Esophagus muscularis mucosa (tissue), 4 donors: ENCODE results near the gene TPM3. TPM values are rescaled to one million over a fixed set of nuclear protein-coding genes. Genes with fewer than 3 reads are reported as not detected.

Experiments
- DNase-seq: peaks from one replicate; pipeline ENCODE4 v3.0.0-alpha.2; 2017; ENCODE audit errors: extremely low spot score
- H3K27ac ChIP-seq, 4 donors: fragments of 200-600 bp; sonication (generic); replicated peaks in 1 of 4; 1 replicate in 3 of 4; 2 replicates in 1 of 4; pipeline ENCODE4 v1.5.1; 2016 to 2019; ENCODE audit warnings: mild to moderate bottlenecking in 1 of 4
- H3K27me3 ChIP-seq, 4 donors: fragments of 200-600 bp; sonication (generic); one replicate each; pipeline versions ENCODE4 v1.5.1 to v1.6.0; 2016 to 2019
- H3K36me3 ChIP-seq, 4 donors: fragments of 200-600 bp; sonication (generic); one replicate each; pipeline ENCODE4 v1.5.1; 2016 to 2019
- H3K4me1 ChIP-seq, 4 donors: fragments of 200-600 bp; sonication (generic); one replicate each; pipeline ENCODE4 v1.5.1; 2016 to 2019
- H3K4me3 ChIP-seq, 4 donors: fragments of 200-600 bp; sonication (generic); 1 replicate in 2 of 4; 2 replicates in 2 of 4; pipeline ENCODE4 v1.5.1; 2016 to 2019; ENCODE audit warnings: mild to moderate bottlenecking in 4 of 4, moderate library complexity in 1 of 4
- H3K9me3 ChIP-seq, 4 donors: fragments of 200-600 bp; sonication (generic); 1 replicate in 3 of 4; 2 replicates in 1 of 4; pipeline ENCODE4 v1.5.1; 2016 to 2019
- CTCF ChIP-seq, 3 experiments: fragments of 200-600 bp in 2 of 3; fragments of 450-650 bp in 1 of 3; sonication (generic) in 2 of 3; IDR thresholded peaks; one replicate each; pipeline ENCODE4 v1.5.1; 2017 to 2019; ENCODE audit warnings: antibody characterized with exemption in 3 of 3, mild to moderate bottlenecking in 2 of 3, moderate library complexity in 1 of 3
- EP300 ChIP-seq: sonication (generic); formaldehyde crosslinking; IDR thresholded peaks from one replicate; pipeline ENCODE4 v1.6.1; 2017; ENCODE audit warnings: antibody characterized with exemption
- POLR2A ChIP-seq: fragments of 450-650 bp; IDR thresholded peaks from one replicate; pipeline ENCODE4 v1.6.1; 2017; ENCODE audit warnings: antibody characterized with exemption, moderate library complexity, mild to moderate bottlenecking, low read depth
- POLR2AphosphoS5 ChIP-seq, 2 donors: sonication (generic); formaldehyde crosslinking; IDR thresholded peaks; one replicate each; pipeline ENCODE4 v1.6.1; 2017; ENCODE audit warnings: antibody characterized with exemption in 2 of 2
- WGBS: methylation state at CpG from one replicate; pipeline ENCODE4 v1.1.5; 2018; 5-methylcytosine and 5-hydroxymethylcytosine counted together
- intact Hi-C: fragments of 100-400 bp; cut with DNase I; formaldehyde crosslinking; loops from one replicate; pipeline ENCODE4 v1.15.1; 2023
- total RNA-seq, 4 donors: library from RNA; depleted of rRNA; stranded (reverse); fragments of >200 nt; gene quantifications; one replicate each; pipeline versions ENCODE4 v1.1.0 to v1.2.1, GENCODE V29; 2016

The TPM3 gene
- total RNA-seq, 4 donors from 2014 or later = 75.6 to 205 (median 131) TPM

GRCh38 chr1:154171223-154171583, 20.7 kb downstream of the TPM3 start:
- no peaks in the 10 kb centered on the region for H3K27me3 ChIP-seq
- 92% methylated on average over 4 of the region's 4 CpGs for WGBS
- intact Hi-C loops = no loop called here
- peaks cover 70 to 98% (median 92%) of the 10 kb centered on the region in 4 donors for H3K36me3 ChIP-seq
- H3K27ac ChIP-seq = no peak overlapping the region
- TF ChIP-seq CTCF (IDR thresholded peaks at IDR 0.05) = no peak
- TF ChIP-seq POLR2A = no peak
- no peak for TF ChIP-seq POLR2AphosphoS5 (IDR thresholded peaks at IDR 0.05)
- no peak overlapping the region for H3K4me3 ChIP-seq
- DNase-seq = no peak
- peaks cover 5 to 10% (median 9%) of the 10 kb centered on the region in 4 donors for H3K4me1 ChIP-seq
- no peaks in the 10 kb centered on the region for H3K9me3 ChIP-seq

- peaks cover 74 to 99% (median 95%) of the 10 kb centered on the region in 4 donors for H3K36me3 ChIP-seq
- intact Hi-C loops = no loop called here
- TF ChIP-seq CTCF (IDR thresholded peaks at IDR 0.05) = no peak
- TF ChIP-seq POLR2A = no peak
- no peak for TF ChIP-seq EP300
- TF ChIP-seq POLR2AphosphoS5 (IDR thresholded peaks at IDR 0.05) = no peak
- H3K27ac ChIP-seq = no peak overlapping the region
- H3K27me3 ChIP-seq = no peaks in the 10 kb centered on the region
- H3K4me3 ChIP-seq = no peak overlapping the region
- no peak for DNase-seq
- H3K9me3 ChIP-seq = no peaks in the 10 kb centered on the region
- H3K4me1 ChIP-seq = peaks cover under 1 to 5% (median 4%) of the 10 kb centered on the region in 4 donors
These were observed 21.2 kb downstream of the TPM3 start for GRCh38 chr1:154170547-154171222.

GRCh38 chr1:154167461-154167860, 24.4 kb downstream of the TPM3 start:
- H3K4me1 ChIP-seq = no peaks in the 10 kb centered on the region
- DNase-seq = no peak
- H3K27ac ChIP-seq = no peak overlapping the region
- intact Hi-C loops = no loop called here
- TF ChIP-seq POLR2A (no peak), EP300 (no peak), POLR2AphosphoS5 (IDR thresholded peaks at IDR 0.05) (no peak), CTCF (IDR thresholded peaks at IDR 0.05) (no peak)
- no peak overlapping the region for H3K4me3 ChIP-seq
- H3K9me3 ChIP-seq = no peaks in the 10 kb centered on the region
- peaks cover 88 to 100% (median 96%) of the 10 kb centered on the region in 4 donors for H3K36me3 ChIP-seq
- H3K27me3 ChIP-seq = no peaks in the 10 kb centered on the region

GRCh38 chr1:154166207-154166606, 25.7 kb downstream of the TPM3 start:
- 91% methylated on average over 1 of the region's 1 CpG for WGBS
- H3K36me3 ChIP-seq = peaks cover 78 to 97% (median 92%) of the 10 kb centered on the region in 4 donors
- H3K27me3 ChIP-seq = no peaks in the 10 kb centered on the region
- intact Hi-C loops = no loop called here
- H3K27ac ChIP-seq = no peak overlapping the region
- TF ChIP-seq CTCF (IDR thresholded peaks at IDR 0.05) (no peak), POLR2AphosphoS5 (IDR thresholded peaks at IDR 0.05) (no peak), EP300 (no peak), POLR2A (no peak)
- H3K9me3 ChIP-seq = no peaks in the 10 kb centered on the region
- DNase-seq = no peak
- no peaks in the 10 kb centered on the region for H3K4me1 ChIP-seq
- no peak overlapping the region for H3K4me3 ChIP-seq

GRCh38 chr1:154159554-154159953, 32.3 kb downstream of the TPM3 start:
- H3K36me3 ChIP-seq = peaks cover 45 to 83% (median 68%) of the 10 kb centered on the region in 4 donors
- H3K4me1 ChIP-seq = peaks cover 14 to 30% (median 23%) of the 10 kb centered on the region in 4 donors
- TF ChIP-seq POLR2A = no peak
- no peak for TF ChIP-seq EP300
- no peak overlapping the region for H3K4me3 ChIP-seq
- no peak for DNase-seq
- H3K27me3 ChIP-seq = no peaks in the 10 kb centered on the region
- no peak overlapping the region for H3K27ac ChIP-seq
- intact Hi-C loops = no loop called here
- H3K9me3 ChIP-seq = no peaks in the 10 kb centered on the region
